H1 (cell line): Measurements from ENCODE around the gene LARP6. TPM values are rescaled to one million over a fixed set of nuclear protein-coding genes. Genes with fewer than 3 reads are reported as not detected.

Experiments used
- CTCF ChIA-PET: fragments of 300-600 bp; sonication (Branson Sonifier 250); formaldehyde crosslinking; loops from one replicate; lab custom pipeline; 2021; ENCODE audit not compliant: partially characterized antibody; lab: Charles Lee
- POLR2A ChIA-PET: fragments of 300-600 bp; sonication (Branson Sonifier 250); formaldehyde crosslinking; loops from one replicate; lab custom pipeline; 2021; ENCODE audit warnings: inconsistent platforms; ENCODE audit not compliant: partially characterized antibody; lab: Charles Lee
- DNase-seq, 2 experiments: peaks; one replicate each; pipeline versions ENCODE4 v3.0.0 to v3.0.0-alpha.2; 2010 to 2022; ENCODE audit warnings: low spot score in 2 of 2, low read depth in 1 of 2, mixed read lengths in 1 of 2
- FAIRE-seq: peaks from 2 replicates; lab custom pipeline; 2011; peaks lifted over from hg19 to GRCh38; lab: Jason Lieb, UNC
- H2AFZ ChIP-seq: 2 replicates; pipeline ENCODE4 v1.8.1; 2012; ENCODE audit warnings: low read length, inconsistent platforms
- H2AK5ac ChIP-seq: 2 replicates; pipeline ENCODE4 v1.6.1; 2013; ENCODE audit warnings: low read depth, low read length
- H2BK120ac ChIP-seq: replicated peaks from 2 replicates; pipeline ENCODE3; 2013; ENCODE audit warnings: low read depth, low read length, inconsistent platforms
- H2BK12ac ChIP-seq: 2 replicates; pipeline ENCODE4 v1.6.1; 2013; ENCODE audit warnings: low read depth, low read length
- H2BK15ac ChIP-seq: 2 replicates; pipeline ENCODE4 v1.6.1; 2013; ENCODE audit warnings: low read length
- H2BK20ac ChIP-seq: 2 replicates; pipeline ENCODE4 v1.6.1; 2013; ENCODE audit warnings: low read length
- H2BK5ac ChIP-seq: 2 replicates; pipeline ENCODE4 v1.6.1; 2013; ENCODE audit warnings: low read depth, low read length
- H3K14ac ChIP-seq: 2 replicates; pipeline ENCODE4 v1.6.1; 2013; ENCODE audit warnings: inconsistent platforms; ENCODE audit not compliant: insufficient read length
- H3K18ac ChIP-seq: 2 replicates; pipeline ENCODE4 v1.6.1; 2013; ENCODE audit warnings: low read length; ENCODE audit errors: extremely low read depth
- H3K23ac ChIP-seq: 2 replicates; pipeline ENCODE4 v1.6.1; 2013; ENCODE audit warnings: inconsistent platforms; ENCODE audit not compliant: insufficient read length
- H3K23me2 ChIP-seq: 2 replicates; pipeline ENCODE4 v1.6.1; 2013; ENCODE audit warnings: low read depth, low read length
- H3K27ac ChIP-seq: 2 replicates; pipeline ENCODE4 v1.6.1; 2011; ENCODE audit warnings: low read depth, low read length, inconsistent platforms
- H3K27me3 ChIP-seq, 4 experiments: replicated peaks in 1 of 4; 1 replicate in 1 of 4; 2 replicates in 3 of 4; pipeline versions ENCODE4 v1.6.1 to v1.8.1; 2011 to 2013; ENCODE audit warnings: low read length in 3 of 4, mild to moderate bottlenecking in 3 of 4, inconsistent platforms in 2 of 4, mixed read lengths in 2 of 4, moderate library complexity in 1 of 4; ENCODE audit not compliant: control insufficient read depth in 3 of 4, insufficient read depth in 3 of 4; ENCODE audit errors: extremely low read depth in 1 of 4
- H3K36me3 ChIP-seq, 4 experiments: 2 replicates each; pipeline versions ENCODE4 v1.6.1 to v1.8.1; 2011 to 2013; ENCODE audit warnings: mild to moderate bottlenecking in 4 of 4, low read length in 3 of 4, moderate library complexity in 2 of 4, control low read depth in 1 of 4, inconsistent platforms in 1 of 4; ENCODE audit not compliant: insufficient read depth in 4 of 4, control insufficient read depth in 2 of 4
- H3K4ac ChIP-seq: replicated peaks from 2 replicates; pipeline ENCODE3; 2013; ENCODE audit warnings: low read length, low read depth, mixed read lengths, inconsistent platforms; ENCODE audit not compliant: insufficient read length
- H3K4me1 ChIP-seq, 4 experiments: replicated peaks in 1 of 4; 1 replicate in 1 of 4; 2 replicates in 3 of 4; pipeline versions ENCODE4 v1.6.1 to v1.8.1; 2011 to 2013; ENCODE audit warnings: low read length in 3 of 4, inconsistent platforms in 2 of 4, mixed read lengths in 1 of 4; ENCODE audit not compliant: insufficient read depth in 4 of 4, control insufficient read depth in 3 of 4
- H3K4me2 ChIP-seq, 2 experiments: 2 replicates each; pipeline versions ENCODE4 v1.6.1 to v1.8.1; 2011 to 2013; ENCODE audit warnings: low read depth in 2 of 2, low read length in 2 of 2, control low read depth in 1 of 2, inconsistent platforms in 1 of 2, mild to moderate bottlenecking in 1 of 2; ENCODE audit not compliant: insufficient read depth in 1 of 2
- H3K4me3 ChIP-seq, 4 experiments: fragments of 200-600, 300-600 bp in 1 of 4; sonication (generic), shearing (Covaris generic), sonication (Bioruptor Twin) in 1 of 4; 2 replicates each; pipeline versions ENCODE4 v1.5.1 to v1.8.1; 2011 to 2016; ENCODE audit warnings: low read length in 4 of 4, low read depth in 3 of 4, control low read depth in 2 of 4, inconsistent platforms in 2 of 4, mild to moderate bottlenecking in 2 of 4, mixed read lengths in 1 of 4, moderate library complexity in 1 of 4; ENCODE audit not compliant: insufficient read depth in 2 of 4; ENCODE audit errors: extremely low read depth in 1 of 4
- H3K56ac ChIP-seq: replicated peaks from 2 replicates; pipeline ENCODE3; 2013; ENCODE audit warnings: low read depth, mild to moderate bottlenecking, mixed read lengths, low read length, inconsistent platforms; ENCODE audit not compliant: insufficient read length
- H3K79me1 ChIP-seq: 2 replicates; pipeline ENCODE4 v1.6.1; 2013; ENCODE audit warnings: low read depth, low read length, control low read depth
- H3K79me2 ChIP-seq, 2 experiments: 2 replicates each; pipeline versions ENCODE4 v1.6.1 to v1.8.1; 2012 to 2013; ENCODE audit warnings: low read length in 2 of 2, mild to moderate bottlenecking in 2 of 2, inconsistent platforms in 1 of 2; ENCODE audit not compliant: insufficient read depth in 2 of 2, control insufficient read depth in 1 of 2
- H3K9ac ChIP-seq, 4 experiments: replicated peaks in 1 of 4; 1 replicate in 1 of 4; 2 replicates in 3 of 4; pipeline versions ENCODE4 v1.6.1 to v1.8.1; 2011 to 2013; ENCODE audit warnings: low read depth in 3 of 4, low read length in 3 of 4, control low read depth in 2 of 4, mild to moderate bottlenecking in 2 of 4, moderate library complexity in 2 of 4, inconsistent platforms in 1 of 4; ENCODE audit errors: extremely low read depth in 1 of 4
- H3K9me3 ChIP-seq, 2 experiments: 2 replicates each; pipeline versions ENCODE4 v1.6.1 to v1.8.1; 2012 to 2013; ENCODE audit warnings: mild to moderate bottlenecking in 2 of 2, moderate library complexity in 2 of 2, control low read depth in 1 of 2, inconsistent platforms in 1 of 2, low read depth in 1 of 2, low read length in 1 of 2, mixed read lengths in 1 of 2; ENCODE audit not compliant: insufficient read depth in 2 of 2
- H4K20me1 ChIP-seq, 2 experiments: replicated peaks in 1 of 2; 2 replicates each; pipeline versions ENCODE3 to v1.8.1; 2011 to 2013; ENCODE audit warnings: inconsistent platforms in 2 of 2, low read length in 2 of 2, mild to moderate bottlenecking in 1 of 2; ENCODE audit not compliant: insufficient read depth in 2 of 2, control insufficient read depth in 1 of 2
- H4K5ac ChIP-seq: 2 replicates; pipeline ENCODE4 v1.6.1; 2013; ENCODE audit warnings: low read length, low read depth, mixed read lengths, inconsistent platforms; ENCODE audit not compliant: insufficient read length
- H4K8ac ChIP-seq: 2 replicates; pipeline ENCODE4 v1.8.0; 2013; ENCODE audit warnings: mild to moderate bottlenecking, moderate library complexity, low read length, inconsistent platforms; ENCODE audit not compliant: insufficient read depth; ENCODE audit errors: extremely low read depth
- H4K91ac ChIP-seq: replicated peaks from 2 replicates; pipeline ENCODE3; 2013; ENCODE audit warnings: low read length, mixed read lengths, inconsistent platforms; ENCODE audit not compliant: insufficient read length
- ATF3 ChIP-seq: IDR thresholded peaks from 2 replicates; pipeline ENCODE4 v1.6.1; 2011; ENCODE audit warnings: low read depth, mild to moderate bottlenecking, low read length; ENCODE audit not compliant: insufficient read depth
- CBX5 ChIP-seq: fragments of 300-800, 300-1000 bp; sonication (generic); IDR thresholded peaks from 2 replicates; pipeline ENCODE4 v1.7.1; 2016; ENCODE audit warnings: antibody characterized with exemption, low read length, low read depth
- KDM4A ChIP-seq: IDR thresholded peaks from one replicate; pipeline ENCODE4 v1.7.1; 2012; ENCODE audit warnings: low read depth, mild to moderate bottlenecking, moderate library complexity, low read length, inconsistent platforms; ENCODE audit not compliant: severe bottlenecking
- MAFK ChIP-seq: IDR thresholded peaks from 2 replicates; pipeline ENCODE4 v1.6.1; 2012; ENCODE audit warnings: low read depth, mild to moderate bottlenecking, improper control_type of control experiment, low read length
- POLR2A ChIP-seq, 2 experiments: IDR thresholded peaks; 1 replicate in 1 of 2; 2 replicates in 1 of 2; pipeline ENCODE4 v1.6.1; 2011; ENCODE audit warnings: low read depth in 2 of 2, low read length in 2 of 2, mild to moderate bottlenecking in 2 of 2; ENCODE audit errors: control extremely low read depth in 1 of 2
- POU5F1 ChIP-seq: IDR thresholded peaks from 2 replicates; pipeline ENCODE4 v1.6.1; 2011; ENCODE audit warnings: low read depth, mild to moderate bottlenecking, low read length, moderate library complexity
- SIRT6 ChIP-seq: IDR thresholded peaks from one replicate; pipeline ENCODE4 v1.7.1; 2012; ENCODE audit warnings: low read length, inconsistent platforms
- YY1 ChIP-seq: IDR thresholded peaks from 2 replicates; pipeline ENCODE4 v1.6.1; 2011; ENCODE audit warnings: low read depth, mild to moderate bottlenecking, low read length
- WGBS, 2 experiments: shearing (Covaris generic) in 1 of 2; methylation state at CpG; one replicate each; pipeline versions ENCODE4 v1.1.6 to v1.1.7; 2013 to 2015; ENCODE audit warnings: low lambda C conversion rate in 2 of 2, mixed read lengths in 2 of 2, inconsistent platforms in 1 of 2, low coverage in 1 of 2, missing lambda C conversion rate in 1 of 2; ENCODE audit not compliant: insufficient replicate concordance in 2 of 2, insufficient coverage in 1 of 2, insufficient read length in 1 of 2; ENCODE audit errors: extremely low coverage in 1 of 2, missing lambda C conversion rate in 1 of 2; 5-methylcytosine and 5-hydroxymethylcytosine counted together
- polyA plus RNA-seq, 7 experiments: library from polyadenylated mRNA; depleted of rRNA in 3 of 7; stranded (reverse) in 5 of 7; unstranded in 2 of 7; fragments of >200 nt in 5 of 7; fragments of 200-250 nt in 2 of 7; gene quantifications; 1 replicate in 5 of 7; 2 replicates in 1 of 7; 4 replicates in 1 of 7; pipeline versions ENCODE4 v1.2.1 to v1.2.3, GENCODE V29; 2011 to 2013; ENCODE audit warnings: missing spikeins in 2 of 7, mixed read lengths in 2 of 7
- total RNA-seq: library from RNA; stranded (reverse); fragmentation: NEBNext Ultra II Directional; extraction: Animal tissue kit (Norgen Biotek cat#: 25700); gene quantifications from 2 replicates; pipeline ENCODE4 v1.2.1, GENCODE V29; 2021

The LARP6 gene
- total and polyA plus RNA-seq, 2 of the 8 experiments (the other 6 are each of a cell fraction or from before 2014, with no cell fraction given), result 21.0 to 24.7 TPM

GRCh38 chr15:70835841-70836240 is 18.1 kb downstream of the LARP6 start:
- Histone ChIP-seq H2BK120ac (no peak overlapping the region), H3K4me2 (no peak overlapping the region), H2BK5ac (no peak overlapping the region), H4K8ac (no peak overlapping the region), H3K4me1 (peaks cover 0 to 8% (median 7%) of the 10 kb centered on the region in 4 experiments; a peak in 6 of 7 replicates), H3K18ac (no peak overlapping the region), H3K27ac (no peak overlapping the region), H3K79me2 (no peaks in the 10 kb centered on the region), H3K23ac (no peak overlapping the region), H2BK12ac (no peak overlapping the region), H3K14ac (no peak overlapping the region), H3K4ac (no peak overlapping the region), H3K23me2 (no peaks in the 10 kb centered on the region), H2BK20ac (no peak overlapping the region), H4K20me1 (peaks cover 0 to 1% of the 10 kb centered on the region in 2 experiments), H4K5ac (no peak overlapping the region), H2BK15ac (no peak overlapping the region), H3K4me3 (no peak overlapping the region), H3K27me3 (no peaks in the 10 kb centered on the region), H3K56ac (no peak overlapping the region), H2AFZ (no peak overlapping the region), H2AK5ac (no peak overlapping the region), H3K9ac (no peak overlapping the region), H4K91ac (no peak overlapping the region), H3K36me3 (peaks cover 0 to 25% (median 7%) of the 10 kb centered on the region in 4 experiments; a peak in 6 of 8 replicates), H3K9me3 (no peaks in the 10 kb centered on the region), H3K79me1 (no peaks in the 10 kb centered on the region)
- WGBS, 2 experiments, result 92% methylated on average over 3 of the region's 3 CpGs; no CpG with 5 or more reads in 1 of the 2 experiments
- DNase-seq (no peak), FAIRE-seq (no peak)
- TF ChIP-seq POLR2A (IDR thresholded peaks at IDR 0.05; ENCODE audit: control extremely low read depth in 1 of 2, low read depth in 2 of 2, low read length in 2 of 2) (no peak), POU5F1 (no peak), YY1 (no peak), KDM4A (no peak), ATF3 (no peak), MAFK (no peak), SIRT6 (no peak), CBX5 (no peak)
- POLR2A ChIA-PET, result no interaction called here
- CTCF ChIA-PET, result interaction anchor here (0.8 kb wide), 1 partner anchor 39 kb away, joined by 3 read pairs; no protein-coding TSS in a partner anchor
